ENCODE data around the gene HECTD4.

Gene HECTD4

GRCh38 chr12:112328456-112329124, 53.6 kb downstream of the HECTD4 start:
- peaks cover 71% of the 10 kb centered on the region for H3K79me2 ChIP-seq (ENCODE audit: insufficient read depth, low read length)
- TF ChIP-seq CTCF (conservative IDR thresholded peaks at IDR 0.05; ENCODE audit: low read length): no peak
- no peak for TF ChIP-seq EZH2phosphoT487 (IDR thresholded peaks at IDR 0.05; ENCODE audit: borderline replicate concordance)
- no peaks in the 10 kb centered on the region for H3F3A ChIP-seq (ENCODE audit: low read depth)
- no peak overlapping the region for H3K4me2 ChIP-seq (ENCODE audit: low read depth, low read length, poor library complexity, severe bottlenecking)
- no peaks in the 10 kb centered on the region for H3K4me1 ChIP-seq (ENCODE audit: insufficient read depth, low read length, poor library complexity, severe bottlenecking)
- H3K9ac ChIP-seq (ENCODE audit: low read depth, low read length, poor library complexity, severe bottlenecking): no peak overlapping the region
- H3K27me3 ChIP-seq (ENCODE audit: insufficient read depth, low read length, poor library complexity, severe bottlenecking): no peaks in the 10 kb centered on the region
- H3K4me3 ChIP-seq (ENCODE audit: low read length, poor library complexity, severe bottlenecking): no peak overlapping the region
- H4K20me1 ChIP-seq (ENCODE audit: insufficient read depth, low read length, poor library complexity, severe bottlenecking): peaks cover 18% of the 10 kb centered on the region
- no peaks in the 10 kb centered on the region for H3K9me2 ChIP-seq (replicated peaks; ENCODE audit: low read depth, low read length)
- no peaks in the 10 kb centered on the region for H3K9me3 ChIP-seq (ENCODE audit: insufficient read depth, low read depth, low read length)
- H2AFZ ChIP-seq (ENCODE audit: low read length): no peak overlapping the region
- no peaks in the 10 kb centered on the region for H3K36me3 ChIP-seq (ENCODE audit: insufficient read depth, low read length)

GRCh38 chr12:112327209-112327938, 54.9 kb downstream of the HECTD4 start:
- Histone ChIP-seq H3F3A (ENCODE audit: low read depth) (no peaks in the 10 kb centered on the region), H3K36me3 (ENCODE audit: insufficient read depth, low read length) (no peaks in the 10 kb centered on the region), H3K4me3 (ENCODE audit: low read length, poor library complexity, severe bottlenecking) (no peak overlapping the region), H4K20me1 (ENCODE audit: insufficient read depth, low read length, poor library complexity, severe bottlenecking) (peaks cover 18% of the 10 kb centered on the region), H3K79me2 (ENCODE audit: insufficient read depth, low read length) (peaks cover 70% of the 10 kb centered on the region), H3K4me1 (ENCODE audit: insufficient read depth, low read length, poor library complexity, severe bottlenecking) (no peaks in the 10 kb centered on the region), H3K27me3 (ENCODE audit: insufficient read depth, low read length, poor library complexity, severe bottlenecking) (no peaks in the 10 kb centered on the region), H3K9me3 (ENCODE audit: insufficient read depth, low read depth, low read length) (no peaks in the 10 kb centered on the region), H3K4me2 (ENCODE audit: low read depth, low read length, poor library complexity, severe bottlenecking) (no peak overlapping the region), H2AFZ (ENCODE audit: low read length) (no peak overlapping the region), H3K9ac (ENCODE audit: low read depth, low read length, poor library complexity, severe bottlenecking) (no peak overlapping the region), H3K9me2 (replicated peaks; ENCODE audit: low read depth, low read length) (no peaks in the 10 kb centered on the region)
- TF ChIP-seq CTCF (conservative IDR thresholded peaks at IDR 0.05; ENCODE audit: low read length) (no peak), EZH2phosphoT487 (IDR thresholded peaks at IDR 0.05; ENCODE audit: borderline replicate concordance) (no peak)

- Histone ChIP-seq H3K4me3 (ENCODE audit: low read length, poor library complexity, severe bottlenecking) (no peak overlapping the region), H3K27me3 (ENCODE audit: insufficient read depth, low read length, poor library complexity, severe bottlenecking) (no peaks in the 10 kb centered on the region), H3K9me3 (ENCODE audit: insufficient read depth, low read depth, low read length) (no peaks in the 10 kb centered on the region), H3K79me2 (ENCODE audit: insufficient read depth, low read length) (peaks cover 66% of the 10 kb centered on the region), H3F3A (ENCODE audit: low read depth) (no peaks in the 10 kb centered on the region), H3K4me1 (ENCODE audit: insufficient read depth, low read length, poor library complexity, severe bottlenecking) (no peaks in the 10 kb centered on the region), H3K9me2 (replicated peaks; ENCODE audit: low read depth, low read length) (no peaks in the 10 kb centered on the region), H4K20me1 (ENCODE audit: insufficient read depth, low read length, poor library complexity, severe bottlenecking) (peaks cover 14% of the 10 kb centered on the region), H2AFZ (ENCODE audit: low read length) (no peak overlapping the region), H3K9ac (ENCODE audit: low read depth, low read length, poor library complexity, severe bottlenecking) (no peak overlapping the region), H3K36me3 (ENCODE audit: insufficient read depth, low read length) (no peaks in the 10 kb centered on the region), H3K4me2 (ENCODE audit: low read depth, low read length, poor library complexity, severe bottlenecking) (no peak overlapping the region)
- TF ChIP-seq EZH2phosphoT487 (IDR thresholded peaks at IDR 0.05; ENCODE audit: borderline replicate concordance) (no peak), CTCF (conservative IDR thresholded peaks at IDR 0.05; ENCODE audit: low read length) (no peak)
Measured at GRCh38 chr12:112325622-112326207, 56.5 kb downstream of the HECTD4 start.

Measured in Loucy (cell line).